GM18499 (cell line): ENCODE results near the gene SNAPC3.
"Not testable (repeated sequence)": the region's sequence is repeated elsewhere in the genome, so short reads cannot be mapped to it uniquely, and the experiment has no call there.

Source experiments
- ATAC-seq: cut with Tn5 transposase; IDR thresholded peaks from one replicate; pipeline ENCODE4 v1.9.1; 2021; ENCODE audit warnings: moderate number of reproducible peaks; ENCODE audit not compliant: insufficient read depth, unreplicated experiment

Gene SNAPC3

DNA sequence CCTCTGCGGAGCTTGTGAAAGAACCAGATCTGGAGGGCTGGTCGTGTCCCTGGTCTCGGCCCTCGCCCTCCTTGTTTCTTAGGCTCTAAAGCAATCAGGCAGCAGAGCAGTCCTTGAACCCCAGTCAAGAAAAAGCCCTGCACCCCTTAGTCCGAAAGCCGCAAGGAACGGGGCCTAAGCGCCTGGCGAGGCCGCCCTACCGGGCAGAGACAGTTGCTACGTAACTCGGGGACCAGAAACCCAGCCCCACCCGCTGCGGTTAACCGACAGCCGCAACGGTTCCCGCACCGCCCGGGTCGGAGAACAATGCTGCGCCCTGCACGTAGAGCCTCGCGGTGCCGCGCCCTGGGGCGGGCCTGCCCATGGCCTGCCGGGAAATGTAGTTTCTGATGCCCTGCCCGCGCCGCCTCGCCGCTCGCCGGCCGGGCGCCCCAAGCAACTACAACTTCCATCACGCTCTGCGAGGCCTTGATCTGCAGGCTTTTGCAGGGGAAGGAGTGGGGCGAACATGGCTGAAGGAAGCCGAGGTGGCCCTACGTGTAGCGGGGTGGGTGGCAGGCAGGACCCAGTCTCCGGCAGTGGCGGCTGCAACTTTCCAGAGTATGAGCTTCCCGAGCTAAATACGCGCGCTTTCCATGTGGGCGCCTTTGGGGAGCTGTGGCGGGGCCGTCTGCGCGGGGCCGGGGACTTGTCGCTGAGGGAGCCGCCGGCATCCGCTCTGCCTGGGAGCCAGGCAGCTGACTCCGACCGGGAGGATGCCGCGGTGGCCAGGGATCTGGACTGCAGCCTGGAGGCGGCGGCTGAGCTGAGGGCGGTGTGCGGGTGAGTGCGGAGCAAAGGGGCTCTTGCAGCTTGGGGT, at the start of gene SNAPC3:
SNAPC3 (plus strand) TSS at position 505 of the 859 bp plus-strand sequence; CDS start at position 509, 4 bp downstream.
- peak; percentile 94 for ATAC-seq

DNA sequence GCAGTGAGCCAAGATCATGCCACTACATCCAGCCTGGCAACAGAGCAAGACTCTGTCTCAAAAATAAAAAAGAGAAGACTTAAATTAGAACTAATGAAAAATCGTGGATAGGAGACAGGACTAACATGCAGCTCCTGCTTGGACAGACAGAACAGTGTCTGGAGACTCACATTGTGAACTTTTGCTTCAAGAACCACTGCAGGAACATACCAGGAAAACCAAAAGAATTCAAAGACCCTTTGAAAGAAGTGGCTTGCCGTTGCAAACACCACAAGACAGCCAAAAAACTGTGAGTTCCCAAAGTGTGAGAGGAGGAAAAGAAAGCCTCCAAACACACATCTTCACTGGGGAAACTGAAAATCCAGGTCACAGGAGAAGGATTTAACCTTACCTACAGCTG, 48.8 kb upstream of the SNAPC3 start:
- no peak for ATAC-seq

DNA sequence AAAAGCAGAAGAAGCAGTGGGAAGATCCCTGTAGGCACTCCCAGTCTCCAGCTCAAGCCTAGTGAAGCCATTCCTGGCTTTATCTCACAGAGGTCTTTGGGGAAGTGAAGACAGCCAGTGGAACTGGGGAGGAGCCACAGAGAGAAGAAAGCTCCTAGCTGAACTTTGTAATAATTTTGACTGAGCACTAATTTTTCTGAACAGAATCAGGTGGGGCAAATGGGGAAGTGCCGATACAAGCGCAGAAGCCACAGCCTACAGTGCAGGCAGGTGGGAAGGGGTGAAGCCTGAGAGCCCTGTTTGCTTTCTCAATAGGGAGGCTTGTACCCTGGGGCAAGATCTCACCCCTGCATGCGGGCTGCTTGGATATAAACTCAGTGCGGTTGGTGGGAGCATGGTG, 48.4 kb upstream of the SNAPC3 start:
- ATAC-seq = no peak

DNA sequence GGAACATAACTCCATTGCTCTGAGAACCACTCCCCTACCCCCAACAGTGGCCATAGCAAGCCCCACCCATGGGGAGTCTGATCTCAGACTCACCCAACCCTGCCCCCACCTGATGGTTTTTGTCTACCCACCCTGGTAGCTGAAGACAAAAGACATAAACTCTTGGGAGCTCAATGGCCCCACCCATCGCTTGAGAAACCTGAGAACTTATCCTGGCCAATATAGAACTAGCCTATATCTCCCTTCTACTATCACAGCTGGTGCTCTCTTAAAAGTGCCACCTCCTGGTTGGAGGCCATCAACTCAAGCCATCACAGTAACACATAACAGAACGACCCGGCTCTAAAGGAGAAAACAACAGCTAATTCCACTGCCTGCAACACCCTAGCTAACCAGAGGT, 47.9 kb upstream of the SNAPC3 start:
- ATAC-seq = no peak

DNA sequence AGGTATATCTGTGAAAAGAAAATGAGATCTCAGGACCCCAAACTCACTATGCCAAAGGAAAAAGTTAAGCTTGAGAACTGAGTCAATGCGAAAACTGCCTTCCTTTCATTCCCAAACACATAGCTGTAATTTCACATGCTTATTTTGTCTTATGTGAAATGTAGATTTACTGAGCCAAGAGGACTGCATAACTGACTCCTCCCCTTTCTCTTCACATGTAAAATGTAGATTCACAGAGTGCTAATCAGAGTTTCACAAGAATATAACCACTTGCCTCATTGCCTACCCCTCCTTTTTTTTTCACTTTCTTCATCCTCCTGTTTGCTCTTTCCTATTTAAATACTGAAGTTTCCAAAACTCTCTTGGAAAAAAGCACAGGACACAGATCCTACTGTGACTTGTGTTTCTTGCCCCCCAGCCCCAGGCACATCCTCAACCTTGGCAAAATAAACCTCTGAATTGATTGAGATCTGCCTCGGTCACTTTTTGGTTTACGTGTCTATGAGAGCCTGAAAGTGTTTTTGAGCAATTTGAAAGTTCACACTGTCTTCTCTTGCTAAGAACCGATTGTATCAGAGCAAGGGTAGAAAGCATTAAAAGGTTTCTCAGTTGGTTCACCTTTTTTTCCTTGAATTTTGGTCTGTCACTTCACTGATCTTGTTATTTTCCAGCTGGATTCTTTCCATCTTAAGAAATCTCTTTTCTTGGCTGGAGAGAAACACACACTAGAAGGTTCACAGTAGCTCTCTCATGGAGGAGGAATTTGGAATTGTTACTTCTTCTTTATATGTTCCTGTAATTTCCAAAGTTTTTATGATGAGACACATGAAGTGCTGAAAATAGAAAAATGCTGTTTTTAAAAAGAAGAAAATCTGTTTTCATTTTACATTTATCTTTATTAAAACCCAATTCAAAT, 44.8 kb upstream of the SNAPC3 start:
- ATAC-seq = no peak

DNA sequence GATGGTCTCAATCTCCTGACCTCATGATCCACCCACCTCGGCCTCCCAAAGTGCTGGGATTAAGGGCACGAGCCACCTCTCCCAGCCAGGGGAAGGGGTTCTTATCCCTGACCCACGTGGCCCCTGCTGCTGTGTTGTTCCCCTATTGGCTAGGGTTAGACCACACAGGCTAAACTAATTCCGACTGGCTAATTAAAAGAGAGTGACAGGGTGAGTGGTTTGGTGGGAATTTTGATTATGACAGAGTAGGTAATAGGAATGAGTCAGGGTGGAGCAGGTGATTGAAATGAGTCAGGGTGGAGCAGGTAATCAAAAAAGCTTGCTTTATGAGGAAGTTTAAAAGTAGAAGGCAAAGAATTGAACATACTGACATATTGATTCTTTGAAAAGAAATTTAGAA, 43.4 kb upstream of the SNAPC3 start:
- not testable (repeated sequence) for ATAC-seq

DNA sequence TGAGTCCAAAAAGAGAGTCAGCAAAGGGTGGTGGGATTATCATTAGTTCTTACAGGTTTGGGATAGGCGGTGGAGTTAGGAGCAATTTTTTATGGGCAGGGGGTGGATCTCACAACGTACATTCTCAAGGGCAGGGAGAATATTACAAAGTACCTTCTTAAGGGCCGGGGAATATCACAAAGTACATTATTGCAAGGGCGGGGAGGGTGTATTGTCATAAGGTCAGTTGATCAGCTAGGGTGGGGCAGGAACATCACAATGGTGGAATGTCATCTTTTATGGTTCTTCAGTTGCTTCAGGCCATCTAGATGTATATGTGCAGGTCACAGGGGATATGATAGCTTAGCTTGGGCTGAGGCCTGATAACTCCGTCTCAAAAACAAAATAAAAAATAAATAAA, 42.8 kb upstream of the SNAPC3 start:
- not testable (repeated sequence) for ATAC-seq

DNA sequence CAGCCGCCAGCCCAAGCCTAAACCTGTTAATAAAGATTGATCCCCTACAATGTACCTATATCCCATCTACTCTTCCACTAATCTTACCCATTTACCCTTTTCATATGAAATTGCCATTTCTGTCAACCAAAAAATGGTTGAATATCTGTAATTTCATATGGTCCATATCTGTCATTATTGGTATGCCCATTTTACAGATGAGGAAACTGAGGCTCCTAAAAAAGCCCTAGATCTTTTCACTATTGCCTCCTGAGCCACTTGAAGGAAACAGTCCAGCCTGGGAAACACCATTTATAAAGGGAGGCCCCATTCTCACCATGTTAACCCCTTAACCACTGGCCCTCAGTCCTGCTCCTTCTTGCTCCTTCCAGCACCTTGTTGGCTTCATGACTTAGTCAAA, 41.2 kb upstream of the SNAPC3 start:
- ATAC-seq = no peak

DNA sequence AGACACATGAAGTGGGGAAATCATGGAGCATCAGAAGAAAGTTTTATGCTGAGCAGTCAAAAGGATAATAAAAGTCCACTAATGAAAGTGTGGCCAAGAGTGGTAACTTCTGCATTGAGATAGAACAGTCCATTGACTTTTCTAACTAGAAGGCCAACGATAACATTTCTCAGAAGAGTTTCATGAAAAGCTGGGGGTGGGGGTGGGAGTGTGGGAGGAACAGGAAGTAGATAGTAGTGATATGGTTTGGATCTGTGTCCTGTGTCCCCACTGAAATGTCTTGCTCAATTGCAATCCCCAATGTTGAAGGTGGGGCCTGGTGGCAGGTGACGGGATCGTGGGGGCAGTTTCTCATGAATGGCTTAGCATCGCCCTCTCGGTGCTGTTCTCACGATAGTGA, 36.2 kb upstream of the SNAPC3 start:
- ATAC-seq = no peak

DNA sequence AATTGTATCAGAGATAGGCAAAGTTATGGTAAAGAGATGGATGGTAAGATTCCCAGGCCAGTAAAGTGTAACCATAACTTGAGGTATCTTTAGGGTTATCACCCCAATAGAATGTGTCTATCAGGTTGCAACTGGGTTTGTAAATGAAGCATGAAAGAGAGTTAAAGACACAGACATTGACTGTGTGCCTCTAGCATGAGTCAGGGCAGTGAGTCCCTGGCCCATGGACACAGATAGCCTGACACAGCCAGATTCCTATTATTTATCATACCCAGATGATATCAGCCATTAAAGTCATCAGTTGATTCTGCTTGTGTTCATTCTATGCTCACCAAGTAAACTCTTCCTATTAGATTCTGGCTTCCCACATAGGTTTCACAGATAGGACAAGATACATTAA, 33.5 kb upstream of the SNAPC3 start:
- ATAC-seq = no peak

DNA sequence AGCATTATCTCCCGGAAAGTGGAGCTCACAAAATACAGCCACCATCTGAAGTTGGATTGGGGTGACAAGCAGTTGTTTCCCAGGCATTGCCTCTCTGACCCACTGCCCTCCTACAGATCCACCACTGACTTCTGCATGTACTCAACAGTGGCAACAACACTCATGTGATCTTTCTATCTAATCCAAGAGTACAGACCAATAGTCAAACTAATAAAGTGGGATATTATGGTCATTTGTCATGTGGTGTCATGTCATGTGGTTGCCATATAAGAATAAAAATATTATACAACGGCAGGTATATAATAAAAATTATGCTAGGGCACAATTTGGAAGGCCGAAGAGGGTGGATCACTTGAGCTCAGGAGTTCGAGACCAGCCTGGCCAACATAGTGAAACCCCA, 33.0 kb upstream of the SNAPC3 start:
- ATAC-seq = no peak

DNA sequence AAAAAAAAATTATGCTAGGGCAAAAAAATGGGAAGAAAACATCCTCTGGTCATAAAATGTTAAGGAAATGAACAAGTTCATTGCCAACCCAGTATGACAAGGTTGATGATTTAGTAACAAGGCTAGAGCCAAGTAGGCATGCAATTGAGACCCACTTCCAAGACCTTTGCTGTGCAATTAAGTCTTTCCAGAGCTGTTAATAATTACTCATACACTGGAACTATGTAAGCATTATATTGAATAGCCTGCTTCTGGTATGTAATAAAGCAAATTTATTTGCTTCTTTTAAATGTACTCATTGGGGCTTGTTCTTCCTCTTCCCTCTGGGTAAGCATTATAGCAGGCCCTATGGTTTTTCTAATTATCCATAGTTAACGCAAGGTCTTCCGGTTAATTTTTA, 32.5 kb upstream of the SNAPC3 start:
- ATAC-seq = no peak

DNA sequence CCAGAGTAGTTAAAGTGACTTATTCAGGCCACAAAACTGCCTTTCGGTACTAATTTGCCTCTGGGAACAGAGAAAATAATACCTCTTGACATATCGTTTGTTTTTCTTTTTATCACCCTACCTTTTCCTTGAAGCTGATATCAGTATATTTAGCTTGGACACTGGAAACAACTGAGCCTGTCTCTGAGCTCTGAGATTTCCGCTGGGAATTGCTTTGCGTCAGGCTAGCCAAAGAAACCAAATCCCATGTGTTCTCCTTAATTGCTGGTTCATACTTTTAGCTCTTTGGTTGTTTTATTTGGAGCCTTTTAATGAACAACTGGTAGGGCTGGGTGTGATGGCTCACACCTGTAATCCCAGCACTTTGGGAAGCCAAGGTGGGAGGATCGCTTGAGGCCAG, 30.3 kb upstream of the SNAPC3 start:
- ATAC-seq = no peak

DNA sequence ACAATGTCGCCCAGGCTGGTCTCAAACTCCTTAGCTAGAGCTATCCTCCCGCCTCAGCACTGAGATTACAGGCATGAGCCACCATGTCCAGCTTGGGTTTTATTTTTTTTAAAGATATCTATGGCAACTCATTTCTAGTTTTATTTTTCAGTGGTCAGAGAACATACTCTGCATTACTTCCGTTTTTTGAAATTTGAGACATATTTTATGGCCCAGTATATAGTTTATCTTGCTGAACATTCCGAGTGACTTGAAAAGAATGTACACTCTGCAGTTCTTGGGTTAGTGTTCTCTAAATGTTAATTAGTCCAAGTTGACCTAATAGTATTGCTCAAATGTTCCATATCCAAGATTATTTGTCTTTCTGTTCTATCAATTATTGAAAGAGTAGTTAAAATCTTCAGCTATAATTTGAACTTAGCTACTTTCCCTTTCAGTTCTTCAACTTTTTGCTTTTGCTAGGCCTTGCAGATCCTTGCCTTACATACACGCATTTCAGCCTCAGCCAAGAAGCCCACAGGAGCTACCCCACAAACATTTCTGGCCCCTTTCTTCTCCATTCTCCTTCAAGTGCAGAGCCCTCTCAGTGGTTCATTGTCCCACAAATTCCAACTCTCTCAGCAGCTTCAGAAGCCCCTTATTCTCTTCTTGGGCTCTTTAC, 22.3 kb upstream of the SNAPC3 start:
- no peak for ATAC-seq

DNA sequence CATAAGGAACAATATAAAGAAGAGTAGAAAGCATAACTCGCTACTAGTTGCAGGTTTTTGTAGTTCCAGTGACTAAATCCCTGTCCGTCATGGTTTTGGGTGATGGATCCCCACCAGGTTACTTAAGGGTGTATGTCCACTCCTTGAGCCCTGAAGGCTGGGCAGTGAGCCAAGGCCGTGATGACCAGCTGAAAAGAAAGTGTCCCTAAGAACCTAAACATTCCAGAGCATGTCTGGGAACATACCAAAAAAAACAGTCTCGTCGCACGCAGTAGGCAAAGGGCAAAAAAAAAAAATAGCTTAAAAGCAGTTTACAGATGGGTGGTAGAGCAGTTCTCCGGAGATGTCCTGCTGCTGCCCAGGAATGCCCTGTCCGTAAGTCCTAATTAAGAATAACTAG, 21.4 kb upstream of the SNAPC3 start:
- ATAC-seq = no peak

DNA sequence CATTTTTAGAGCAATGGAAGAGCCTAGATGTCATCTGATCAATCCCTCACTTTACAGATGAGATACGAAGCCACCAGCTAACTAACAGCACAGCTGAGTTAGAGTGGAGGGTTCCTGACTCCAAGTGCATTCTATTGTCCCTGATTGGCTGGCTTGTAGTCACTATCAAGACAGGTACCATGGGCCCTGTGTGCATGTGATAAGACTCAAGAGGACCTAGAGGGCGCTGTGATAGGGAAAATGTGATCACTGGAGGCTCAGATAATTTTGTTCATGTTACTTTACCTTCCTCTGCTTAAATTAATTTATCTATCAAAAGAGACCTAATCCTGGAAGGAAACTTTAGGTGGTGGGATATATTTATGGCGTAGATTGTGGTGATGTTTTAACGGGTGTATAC, 19.5 kb upstream of the SNAPC3 start:
- ATAC-seq = no peak

DNA sequence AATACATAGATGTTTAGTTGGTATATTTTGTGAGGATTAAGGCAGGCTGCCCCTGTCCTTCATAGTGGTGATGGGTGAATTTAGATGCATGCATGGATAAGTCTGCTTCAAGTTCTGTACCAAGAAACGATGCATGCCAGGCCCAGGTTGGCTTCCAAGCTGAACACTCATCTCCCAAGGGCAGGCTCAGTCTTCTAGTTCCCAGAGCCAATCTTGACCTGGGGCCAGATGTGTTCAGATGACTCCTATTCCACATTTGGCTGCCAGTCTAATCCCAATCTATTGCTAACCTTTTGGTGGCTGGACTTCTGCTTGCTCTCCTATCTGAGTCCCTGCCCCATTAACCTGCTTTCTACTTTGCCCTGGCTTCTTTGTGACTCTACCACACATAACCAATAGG, 18.5 kb upstream of the SNAPC3 start:
- no peak for ATAC-seq

DNA sequence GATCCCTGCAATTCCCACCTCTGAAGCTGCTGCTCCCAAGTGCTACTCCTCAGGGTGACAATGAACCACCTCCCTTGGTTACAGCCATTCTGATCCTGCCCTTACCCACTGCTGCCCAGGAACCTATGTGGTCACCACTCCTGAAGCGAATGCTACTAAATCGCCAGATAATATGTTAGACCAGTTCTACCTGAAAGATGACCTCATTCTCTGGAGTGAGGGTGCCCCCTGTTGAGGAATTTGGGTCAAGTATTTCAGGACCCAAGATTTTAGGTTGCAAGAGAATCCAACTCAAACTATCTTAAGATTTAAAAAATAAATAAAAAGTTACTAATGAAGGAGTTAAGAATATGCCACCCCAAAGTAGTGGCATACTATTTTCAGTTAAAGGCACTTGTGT, 5.8 kb upstream of the SNAPC3 start:
- no peak for ATAC-seq

DNA sequence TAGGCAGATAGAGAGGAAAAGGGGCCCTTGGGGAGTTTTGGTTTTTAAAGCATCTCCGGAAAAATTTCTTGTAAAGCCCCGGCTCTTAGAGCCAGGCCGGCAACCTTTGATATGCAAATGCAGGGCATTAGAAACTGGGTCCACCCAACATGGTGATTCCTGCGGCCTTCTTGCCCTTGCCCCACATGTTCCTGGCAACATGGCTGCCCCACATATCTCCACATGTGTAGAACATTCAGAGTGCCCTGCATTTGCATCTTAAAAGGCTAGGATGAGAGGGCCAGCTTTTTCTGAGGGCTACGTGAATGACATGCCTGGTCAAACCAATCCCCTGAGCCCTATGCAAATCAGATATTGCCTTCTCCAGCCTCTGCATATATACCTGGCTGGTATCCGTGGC, 5.0 kb upstream of the SNAPC3 start:
- no peak for ATAC-seq

DNA sequence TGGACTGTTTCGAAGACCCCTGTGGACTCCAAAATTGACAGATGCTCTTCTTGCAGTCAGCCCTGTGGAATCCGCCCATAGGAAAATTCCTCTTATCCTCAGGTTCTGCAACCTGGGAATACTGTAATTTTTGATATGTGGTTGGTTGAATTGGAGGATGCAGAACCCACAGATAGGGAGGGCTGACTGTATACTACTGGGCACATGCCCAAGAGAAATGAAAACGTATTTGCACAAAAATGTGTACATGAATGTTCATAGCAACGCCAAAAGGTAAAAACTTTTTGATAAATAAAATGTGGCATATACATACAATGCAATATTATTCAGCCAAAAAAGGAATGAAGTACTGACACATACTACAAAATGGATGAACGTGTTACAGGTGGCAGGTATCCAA, 1.9 kb upstream of the SNAPC3 start:
- no peak for ATAC-seq

DNA sequence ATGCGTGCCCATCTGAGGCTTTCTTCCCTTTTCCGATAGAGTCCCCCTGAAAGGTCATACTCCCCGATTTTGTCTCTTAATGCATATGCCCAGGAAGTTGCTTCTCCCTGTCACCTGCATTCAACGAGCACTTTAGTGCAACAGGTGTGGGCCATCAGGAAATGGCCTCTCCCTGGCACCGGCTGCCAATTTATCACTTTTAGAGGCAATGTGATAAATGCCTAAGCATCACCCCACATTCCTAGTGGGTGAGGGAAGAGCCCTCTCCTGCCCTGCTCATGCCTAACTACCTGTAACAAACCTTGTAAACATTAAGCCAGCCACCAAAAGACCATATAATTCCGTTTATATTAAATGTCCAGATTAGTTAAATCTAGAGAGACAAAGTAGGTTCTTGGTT, 1.1 kb upstream of the SNAPC3 start:
- no peak for ATAC-seq
